GM23338 (cell line): ENCODE results near the gene DGKB.

Experiments
- CREB1 ChIP-seq: fragments of 250-450 bp; sonication (Bioruptor Pico); IDR thresholded peaks from 2 replicates; pipeline ENCODE4 v1.5.0; 2020; ENCODE audit warnings: low read depth, mild to moderate bottlenecking, moderate library complexity
- CTCF ChIP-seq, 2 experiments: fragments of 200-600 bp in 1 of 2; sonication (generic) in 1 of 2; conservative IDR thresholded peaks; 2 replicates each; pipeline versions ENCODE4 v1.5.1 to v1.6.1; 2016 to 2017; ENCODE audit warnings: antibody characterized with exemption in 2 of 2, low read depth in 2 of 2, mild to moderate bottlenecking in 2 of 2, moderate library complexity in 1 of 2
- ETS1 ChIP-seq: IDR thresholded peaks from 2 replicates; pipeline ENCODE4 v1.6.1; 2016; ENCODE audit warnings: antibody characterized with exemption
- EZH2 ChIP-seq: fragments of 200-600 bp; sonication (generic); IDR thresholded peaks from one replicate; pipeline ENCODE4 v1.8.0; 2017; ENCODE audit warnings: antibody characterized with exemption, mild to moderate bottlenecking, low read depth; ENCODE audit not compliant: unreplicated experiment
- EZH2phosphoT487 ChIP-seq: fragments of 200-600 bp; sonication (generic); IDR thresholded peaks from one replicate; pipeline ENCODE4 v1.8.1; 2018; ENCODE audit warnings: antibody characterized with exemption; ENCODE audit not compliant: unreplicated experiment
- JUNB ChIP-seq: IDR thresholded peaks from one replicate; pipeline ENCODE4 v1.6.1; 2016; ENCODE audit warnings: antibody characterized with exemption; ENCODE audit not compliant: unreplicated experiment
- NANOG ChIP-seq: IDR thresholded peaks from 2 replicates; pipeline ENCODE4 v1.6.1; 2016; ENCODE audit warnings: antibody characterized with exemption, borderline replicate concordance
- POLR2AphosphoS5 ChIP-seq: IDR thresholded peaks from 2 replicates; pipeline ENCODE4 v1.6.1; 2016; ENCODE audit warnings: antibody characterized with exemption, low read depth
- REST ChIP-seq: IDR thresholded peaks from one replicate; pipeline ENCODE4 v1.6.1; 2018; ENCODE audit warnings: antibody characterized with exemption; ENCODE audit not compliant: unreplicated experiment
- STAT1 ChIP-seq: IDR thresholded peaks from one replicate; pipeline ENCODE4 v1.6.1; 2016; ENCODE audit warnings: antibody characterized with exemption; ENCODE audit not compliant: unreplicated experiment
- ZNF114 ChIP-seq: fragments of 250-450 bp; sonication (Bioruptor Pico); IDR thresholded peaks from 2 replicates; pipeline ENCODE4 v1.5.0; 2020; ENCODE audit warnings: mild to moderate bottlenecking, moderate library complexity
- ZNF331 ChIP-seq: fragments of 250-450 bp; sonication (Bioruptor Pico); IDR thresholded peaks from 2 replicates; pipeline ENCODE4 v1.5.0; 2020; ENCODE audit warnings: low read depth, mild to moderate bottlenecking, moderate library complexity
- ZNF462 ChIP-seq: fragments of 250-450 bp; sonication (Bioruptor Pico); IDR thresholded peaks from 2 replicates; pipeline ENCODE4 v1.5.0; 2020; ENCODE audit warnings: mild to moderate bottlenecking, moderate library complexity

- no peak for TF ChIP-seq CTCF (conservative IDR thresholded peaks at IDR 0.05; ENCODE audit: low read depth in 2 of 2)
- no peak for TF ChIP-seq EZH2phosphoT487
- no peak for TF ChIP-seq ZNF331 (CRISPR knock-in tag)
- no peak for TF ChIP-seq EZH2
- TF ChIP-seq POLR2AphosphoS5: no peak
- no peak for TF ChIP-seq REST
- no peak for TF ChIP-seq STAT1
- no peak for TF ChIP-seq ETS1
- no peak for TF ChIP-seq CREB1 (CRISPR knock-in tag)
- TF ChIP-seq NANOG: no peak
- no peak for TF ChIP-seq ZNF462 (CRISPR knock-in tag)
- no peak for TF ChIP-seq JUNB
- no peak for TF ChIP-seq ZNF114 (CRISPR knock-in tag)
Observed at GRCh38 chr7:14851610-14852009, 50.9 kb downstream of the DGKB start.
